Hepatocyte (in vitro differentiated cells): ENCODE results near the gene TCF4.

Source experiments
- CTCF ChIP-seq: fragments of 200-600 bp; sonication (generic); IDR thresholded peaks from 2 replicates; pipeline ENCODE4 v1.5.1; 2016; ENCODE audit warnings: antibody characterized with exemption, mild to moderate bottlenecking; ENCODE audit not compliant: poor library complexity
- EZH2 ChIP-seq: fragments of 200-600 bp; sonication (generic); IDR thresholded peaks from 2 replicates; pipeline ENCODE4 v1.6.1; 2016; ENCODE audit warnings: antibody characterized with exemption, mild to moderate bottlenecking, borderline replicate concordance
- EZH2phosphoT487 ChIP-seq: fragments of 200-600 bp; sonication (generic); IDR thresholded peaks from one replicate; pipeline ENCODE4 v1.6.1; 2018; ENCODE audit warnings: antibody characterized with exemption, mild to moderate bottlenecking, low read depth, moderate library complexity; ENCODE audit not compliant: unreplicated experiment, severe bottlenecking

DNA sequence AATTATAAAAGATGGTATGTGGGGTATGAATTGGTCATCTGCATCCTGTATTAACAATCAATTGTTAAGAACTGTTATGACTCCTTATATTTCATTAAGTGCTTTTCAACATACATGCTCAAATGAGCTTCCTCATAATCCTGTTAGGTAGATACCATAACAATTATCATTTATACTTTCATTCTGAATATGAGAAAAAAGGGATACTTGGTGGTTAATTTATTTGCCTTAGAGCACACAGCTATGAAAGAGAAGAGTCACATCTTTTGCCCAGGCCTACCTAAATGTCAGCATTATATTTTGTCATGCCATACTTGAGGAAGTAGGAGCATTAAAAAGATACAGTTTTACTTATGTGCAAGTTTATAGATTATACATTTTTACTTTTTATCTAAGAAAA lies 169.6 kb downstream of the TCF4 start:
- no peak for TF ChIP-seq CTCF
- no peak for TF ChIP-seq EZH2
- TF ChIP-seq EZH2phosphoT487: no peak
